Calu3 (cell line): ENCODE measurements around the gene PKHD1. TPM values are rescaled to one million over a fixed set of nuclear protein-coding genes. Genes with fewer than 3 reads are reported as not detected.

Experiments
- BruUV-seq: library from RNA; stranded (reverse); fragments of 400-500 nt; replicated peaks from 2 replicates; lab custom pipeline; 2021; lab: Mats Ljungman, UMichigan
- CTCF ChIA-PET: fragments of 300-600 bp; sonication (Branson Sonifier 250); formaldehyde crosslinking; loops from one replicate; lab custom pipeline; 2022; ENCODE audit warnings: antibody characterized with exemption; lab: Charles Lee
- DNase-seq: peaks from one replicate; pipeline ENCODE4 v3.0.0; 2022
- H3K27ac Mint-ChIP-seq: one replicate; pipeline ENCODE4 v1.8.0; 2022; ENCODE audit warnings: mixed read lengths; ENCODE audit not compliant: unreplicated experiment
- H3K27me3 Mint-ChIP-seq: one replicate; pipeline ENCODE4 v1.8.0; 2022; ENCODE audit warnings: mixed read lengths; ENCODE audit not compliant: unreplicated experiment
- H3K36me3 Mint-ChIP-seq: one replicate; pipeline ENCODE4 v1.8.0; 2022; ENCODE audit warnings: mild to moderate bottlenecking, moderate library complexity, mixed read lengths; ENCODE audit not compliant: insufficient read depth, unreplicated experiment
- H3K4me1 Mint-ChIP-seq: one replicate; pipeline ENCODE4 v1.8.0; 2022; ENCODE audit warnings: mild to moderate bottlenecking, low read depth, mixed read lengths; ENCODE audit not compliant: unreplicated experiment
- H3K4me3 Mint-ChIP-seq: one replicate; pipeline ENCODE4 v1.8.0; 2022; ENCODE audit warnings: mild to moderate bottlenecking, low read depth, moderate library complexity, mixed read lengths; ENCODE audit not compliant: unreplicated experiment
- H3K9me3 Mint-ChIP-seq: one replicate; pipeline ENCODE4 v1.8.0; 2022; ENCODE audit warnings: low read depth, mixed read lengths; ENCODE audit not compliant: unreplicated experiment
- CTCF ChIP-seq: fragments of 200-600 bp; IDR thresholded peaks from one replicate; pipeline ENCODE4 v1.8.0; 2022; ENCODE audit warnings: antibody characterized with exemption; ENCODE audit not compliant: unreplicated experiment
- intact Hi-C: fragments of 100-400 bp; cut with micrococcal nuclease; formaldehyde crosslinking; loops from one replicate; pipeline ENCODE4 v1.10.0; 2022; ENCODE audit not compliant: unreplicated experiment
- total RNA-seq: library from RNA; stranded (reverse); gene quantifications from 2 replicates; pipeline ENCODE4 v1.2.3, GENCODE V29; 2022

The PKHD1 gene
- total RNA-seq, 1 experiment from 2014 or later = 25.2 TPM

- DNase-seq = no peak
- Mint-ChIP-seq H3K27me3 (no peaks in the 10 kb centered on the region), H3K9me3 (no peaks in the 10 kb centered on the region), H3K27ac (no peak overlapping the region), H3K36me3 (no peaks in the 10 kb centered on the region), H3K4me3 (no peak overlapping the region), H3K4me1 (peaks cover 18% of the 10 kb centered on the region)
- no TSS peak for BruUV-seq
- intact Hi-C loops = no loop called here
- CTCF ChIA-PET = no interaction called here
- no peak for TF ChIP-seq CTCF
Observed at GRCh38 chr6:51571168-51571567, 516.2 kb downstream of the PKHD1 start.

GRCh38 chr6:51570168-51570921 is 517.1 kb downstream of the PKHD1 start:
- H3K36me3 Mint-ChIP-seq = no peaks in the 10 kb centered on the region
- CTCF ChIA-PET = interaction anchor here (1.8 kb wide), 1 partner anchor 48 kb away, joined by 4 read pairs; no protein-coding TSS in a partner anchor
- H3K4me3 Mint-ChIP-seq = no peak overlapping the region
- H3K27ac Mint-ChIP-seq = no peak overlapping the region
- BruUV-seq = no TSS peak
- no peaks in the 10 kb centered on the region for H3K27me3 Mint-ChIP-seq
- TF ChIP-seq CTCF = no peak
- H3K9me3 Mint-ChIP-seq = no peaks in the 10 kb centered on the region
- no peak for DNase-seq
- H3K4me1 Mint-ChIP-seq = peaks cover 18% of the 10 kb centered on the region
- intact Hi-C loops = no loop called here

- CTCF ChIA-PET = interaction anchor here (0.6 to 1.8 kb wide), 2 partner anchors 15 to 48 kb away, joined by 4 read pairs; no protein-coding TSS in a partner anchor
- H3K4me1 Mint-ChIP-seq = peaks cover 18% of the 10 kb centered on the region
- intact Hi-C loops = no loop called here
- H3K4me3 Mint-ChIP-seq = no peak overlapping the region
- BruUV-seq = no TSS peak
- no peaks in the 10 kb centered on the region for H3K9me3 Mint-ChIP-seq
- no peaks in the 10 kb centered on the region for H3K27me3 Mint-ChIP-seq
- no peak for TF ChIP-seq CTCF
- no peaks in the 10 kb centered on the region for H3K36me3 Mint-ChIP-seq
- H3K27ac Mint-ChIP-seq = no peak overlapping the region
- DNase-seq = no peak
Observed at GRCh38 chr6:51569594-51569993, 517.8 kb downstream of the PKHD1 start.

GRCh38 chr6:51568771-51569170 is 518.6 kb downstream of the PKHD1 start:
- intact Hi-C loops = no loop called here

More at GRCh38 chr6:51568771-51569170, 518.6 kb downstream of the PKHD1 start:
- Mint-ChIP-seq H3K9me3 (no peaks in the 10 kb centered on the region), H3K4me3 (no peak overlapping the region), H3K27ac (no peak overlapping the region), H3K27me3 (no peaks in the 10 kb centered on the region), H3K4me1 (peaks cover 18% of the 10 kb centered on the region), H3K36me3 (no peaks in the 10 kb centered on the region)
- CTCF ChIA-PET = interaction anchor here (0.9 to 1.8 kb wide), 2 partner anchors 25 to 49 kb away, joined by 3 to 4 read pairs; no protein-coding TSS in a partner anchor
- peak; percentile 9 for DNase-seq
- no TSS peak for BruUV-seq
- no peak for TF ChIP-seq CTCF
